ENCODE results near the gene COBL. TPM values are rescaled to one million over a fixed set of nuclear protein-coding genes. Genes with fewer than 3 reads are reported as not detected.

The COBL gene
- total RNA-seq, 6 experiments from 2014 or later = not detected

- peaks cover 12% of the 10 kb centered on the region; the same call in 1 of the 2 replicates for H3K27me3 Mint-ChIP-seq (ENCODE audit: insufficient read depth)
- no peak overlapping the region for H3K27ac Mint-ChIP-seq
- no peak overlapping the region for H3K4me3 Mint-ChIP-seq
- H3K4me1 Mint-ChIP-seq (ENCODE audit: low read depth) = peaks cover 30% of the 10 kb centered on the region
- DNase-seq = no peak
- H3K36me3 Mint-ChIP-seq (ENCODE audit: low read depth) = no peaks in the 10 kb centered on the region
- TF ChIP-seq CTCF (IDR thresholded peaks at IDR 0.05) = no peak
- no peaks in the 10 kb centered on the region for H3K9me3 Mint-ChIP-seq
Measured at GRCh38 chr7:51026341-51026740, 290.3 kb downstream of the COBL start.

- H3K27me3 Mint-ChIP-seq (ENCODE audit: insufficient read depth) = peaks cover 12% of the 10 kb centered on the region; the same call in 1 of the 2 replicates
- no peak for DNase-seq
- peaks cover 30% of the 10 kb centered on the region for H3K4me1 Mint-ChIP-seq (ENCODE audit: low read depth)
- no peak for TF ChIP-seq CTCF (IDR thresholded peaks at IDR 0.05)
- no peaks in the 10 kb centered on the region for H3K36me3 Mint-ChIP-seq (ENCODE audit: low read depth)
- no peak overlapping the region for H3K4me3 Mint-ChIP-seq
- no peaks in the 10 kb centered on the region for H3K9me3 Mint-ChIP-seq
- no peak overlapping the region for H3K27ac Mint-ChIP-seq
Measured at GRCh38 chr7:51025668-51026067, 290.9 kb downstream of the COBL start.

- no peak for DNase-seq
- Mint-ChIP-seq H3K4me1 (ENCODE audit: low read depth) (peaks cover 30% of the 10 kb centered on the region), H3K4me3 (no peak overlapping the region), H3K9me3 (no peaks in the 10 kb centered on the region), H3K27ac (no peak overlapping the region), H3K36me3 (ENCODE audit: low read depth) (no peaks in the 10 kb centered on the region), H3K27me3 (ENCODE audit: insufficient read depth) (peaks cover 12% of the 10 kb centered on the region; the same call in 1 of the 2 replicates)
- no peak for TF ChIP-seq CTCF (IDR thresholded peaks at IDR 0.05)
Measured at GRCh38 chr7:51024867-51025266, 291.7 kb downstream of the COBL start.

- Mint-ChIP-seq H3K36me3 (ENCODE audit: low read depth) (no peaks in the 10 kb centered on the region), H3K27ac (no peak overlapping the region), H3K9me3 (no peaks in the 10 kb centered on the region), H3K4me1 (ENCODE audit: low read depth) (peaks cover 28% of the 10 kb centered on the region), H3K4me3 (no peak overlapping the region), H3K27me3 (ENCODE audit: insufficient read depth) (peaks cover 12% of the 10 kb centered on the region; the same call in 1 of the 2 replicates)
- no peak for DNase-seq
- no peak for TF ChIP-seq CTCF (IDR thresholded peaks at IDR 0.05)
Measured at GRCh38 chr7:51023547-51023946, 293.1 kb downstream of the COBL start.

- H3K4me1 Mint-ChIP-seq (ENCODE audit: low read depth) = peaks cover 28% of the 10 kb centered on the region
- DNase-seq = no peak
- no peak overlapping the region for H3K27ac Mint-ChIP-seq
- H3K9me3 Mint-ChIP-seq = no peaks in the 10 kb centered on the region
- H3K36me3 Mint-ChIP-seq (ENCODE audit: low read depth) = no peaks in the 10 kb centered on the region
- no peak for TF ChIP-seq CTCF (IDR thresholded peaks at IDR 0.05)
- H3K4me3 Mint-ChIP-seq = no peak overlapping the region
- H3K27me3 Mint-ChIP-seq (ENCODE audit: insufficient read depth) = peaks cover 12% of the 10 kb centered on the region; the same call in 1 of the 2 replicates
Measured at GRCh38 chr7:51022821-51023220, 293.8 kb downstream of the COBL start.

Data from HFFc6 (cell line).